Activated naive CD4-positive, alpha-beta T cell treated with anti-CD3 and anti-CD28 coated beads, Interleukin-2, amount 50 U/mL, for 24 hours (primary cell): ENCODE measurements around the gene GIMAP4.
A peak's percentile ranks its signal among the peaks of the same experiment; 100 is the strongest.
"Not testable (repeated sequence)": the region's sequence is repeated elsewhere in the genome, so short reads cannot be mapped to it uniquely, and the experiment has no call there.

ENCODE experiments used
- H3K27ac Mint-ChIP-seq: one replicate; pipeline ENCODE4 v1.8.0; 2021; ENCODE audit warnings: mild to moderate bottlenecking, mixed read lengths
- H3K27me3 Mint-ChIP-seq: one replicate; pipeline ENCODE4 v1.8.0; 2021; ENCODE audit warnings: mixed read lengths
- H3K36me3 Mint-ChIP-seq: one replicate; pipeline ENCODE4 v1.8.0; 2021; ENCODE audit warnings: mixed read lengths
- H3K4me1 Mint-ChIP-seq: one replicate; pipeline ENCODE4 v1.8.0; 2021; ENCODE audit warnings: mixed read lengths
- H3K4me3 Mint-ChIP-seq: one replicate; pipeline ENCODE4 v1.8.0; 2021; ENCODE audit warnings: mild to moderate bottlenecking, mixed read lengths
- H3K9me3 Mint-ChIP-seq: one replicate; pipeline ENCODE4 v1.8.0; 2021; ENCODE audit warnings: mixed read lengths

GIMAP4 gene

GRCh38 chr7:150612925-150613324 lies 45.7 kb downstream of the GIMAP4 start:
- H3K27me3 Mint-ChIP-seq: no peaks in the 10 kb centered on the region
- H3K27ac Mint-ChIP-seq: peak overlapping the region; percentile 85
- H3K4me3 Mint-ChIP-seq: peak overlapping the region; percentile 8
- peaks cover 14% of the 10 kb centered on the region for H3K36me3 Mint-ChIP-seq
- H3K9me3 Mint-ChIP-seq: peaks cover 5% of the 10 kb centered on the region
- H3K4me1 Mint-ChIP-seq: peaks cover 80% of the 10 kb centered on the region

GRCh38 chr7:150613880-150614279 lies 46.7 kb downstream of the GIMAP4 start:
- peak overlapping the region; percentile 89 for H3K27ac Mint-ChIP-seq
- peaks cover 5% of the 10 kb centered on the region for H3K9me3 Mint-ChIP-seq
- no peaks in the 10 kb centered on the region for H3K27me3 Mint-ChIP-seq
- no peak overlapping the region for H3K4me3 Mint-ChIP-seq
- peaks cover 15% of the 10 kb centered on the region for H3K36me3 Mint-ChIP-seq
- H3K4me1 Mint-ChIP-seq: peaks cover 77% of the 10 kb centered on the region

- Mint-ChIP-seq H3K36me3 (peaks cover 15% of the 10 kb centered on the region), H3K27ac (peak overlapping the region; percentile 89), H3K4me1 (peaks cover 72% of the 10 kb centered on the region), H3K4me3 (peak overlapping the region; percentile 60)
- H3K27me3 Mint-ChIP-seq, H3K9me3 Mint-ChIP-seq: not testable (repeated sequence)
Observed at GRCh38 chr7:150614426-150614825, 47.2 kb downstream of the GIMAP4 start.

GRCh38 chr7:150615221-150615755 lies 48.1 kb downstream of the GIMAP4 start:
- Mint-ChIP-seq H3K4me3 (peak overlapping the region; percentile 60), H3K4me1 (peaks cover 72% of the 10 kb centered on the region), H3K27ac (peak overlapping the region; percentile 89), H3K36me3 (peaks cover 14% of the 10 kb centered on the region)
- not testable (repeated sequence) for H3K27me3 Mint-ChIP-seq, H3K9me3 Mint-ChIP-seq

- H3K4me3 Mint-ChIP-seq: peak overlapping the region; percentile 24
- H3K27ac Mint-ChIP-seq: peak overlapping the region; percentile 95
- peaks cover 64% of the 10 kb centered on the region for H3K4me1 Mint-ChIP-seq
- no peaks in the 10 kb centered on the region for H3K27me3 Mint-ChIP-seq
- H3K36me3 Mint-ChIP-seq: peaks cover 9% of the 10 kb centered on the region
- peaks cover 1% of the 10 kb centered on the region for H3K9me3 Mint-ChIP-seq
Observed at GRCh38 chr7:150620061-150620460, 52.9 kb downstream of the GIMAP4 start.

GRCh38 chr7:150620617-150621371 lies 53.6 kb downstream of the GIMAP4 start:
- Mint-ChIP-seq H3K4me1 (peaks cover 64% of the 10 kb centered on the region), H3K4me3 (peak overlapping the region; percentile 69), H3K27ac (peak overlapping the region; percentile 95), H3K36me3 (peaks cover 16% of the 10 kb centered on the region), H3K9me3 (peaks cover 7% of the 10 kb centered on the region), H3K27me3 (no peaks in the 10 kb centered on the region)

GRCh38 chr7:150621376-150621775 lies 54.2 kb downstream of the GIMAP4 start:
- Mint-ChIP-seq H3K4me3 (peak overlapping the region; percentile 69), H3K27ac (peak overlapping the region; percentile 95)

More at GRCh38 chr7:150621376-150621775, 54.2 kb downstream of the GIMAP4 start:
- H3K36me3 Mint-ChIP-seq: peaks cover 21% of the 10 kb centered on the region
- H3K9me3 Mint-ChIP-seq: peaks cover 7% of the 10 kb centered on the region
- peaks cover 70% of the 10 kb centered on the region for H3K4me1 Mint-ChIP-seq
- H3K27me3 Mint-ChIP-seq: no peaks in the 10 kb centered on the region
